Measurements from ENCODE around the gene NPHS2.

NPHS2 gene

GRCh38 chr1:179510038-179510437 lies 65.7 kb downstream of the NPHS2 start:
- no peak for TF ChIP-seq CTCF (IDR thresholded peaks at IDR 0.05; ENCODE audit: insufficient read depth, missing control alignments)
- DNase-seq (ENCODE audit: insufficient read length, low spot score) (no peak), FAIRE-seq (no peak)

GRCh38 chr1:179509384-179509783 lies 66.4 kb downstream of the NPHS2 start:
- TF ChIP-seq CTCF (IDR thresholded peaks at IDR 0.05; ENCODE audit: insufficient read depth, missing control alignments) = no peak
- DNase-seq (ENCODE audit: insufficient read length, low spot score) = no peak
- no peak for FAIRE-seq

- no peak for FAIRE-seq
- no peak for DNase-seq (ENCODE audit: insufficient read length, low spot score)
- TF ChIP-seq CTCF (IDR thresholded peaks at IDR 0.05; ENCODE audit: insufficient read depth, missing control alignments) = no peak
Observed at GRCh38 chr1:179506199-179506598, 69.5 kb downstream of the NPHS2 start.
